GM21717 (cell line): Measurements from ENCODE around the gene ADM2.

Experiments used
- ATAC-seq: cut with Tn5 transposase; IDR thresholded peaks from one replicate; pipeline ENCODE4 v1.9.1; 2021; ENCODE audit warnings: mild to moderate bottlenecking, moderate library complexity; ENCODE audit not compliant: unreplicated experiment

The ADM2 gene

DNA sequence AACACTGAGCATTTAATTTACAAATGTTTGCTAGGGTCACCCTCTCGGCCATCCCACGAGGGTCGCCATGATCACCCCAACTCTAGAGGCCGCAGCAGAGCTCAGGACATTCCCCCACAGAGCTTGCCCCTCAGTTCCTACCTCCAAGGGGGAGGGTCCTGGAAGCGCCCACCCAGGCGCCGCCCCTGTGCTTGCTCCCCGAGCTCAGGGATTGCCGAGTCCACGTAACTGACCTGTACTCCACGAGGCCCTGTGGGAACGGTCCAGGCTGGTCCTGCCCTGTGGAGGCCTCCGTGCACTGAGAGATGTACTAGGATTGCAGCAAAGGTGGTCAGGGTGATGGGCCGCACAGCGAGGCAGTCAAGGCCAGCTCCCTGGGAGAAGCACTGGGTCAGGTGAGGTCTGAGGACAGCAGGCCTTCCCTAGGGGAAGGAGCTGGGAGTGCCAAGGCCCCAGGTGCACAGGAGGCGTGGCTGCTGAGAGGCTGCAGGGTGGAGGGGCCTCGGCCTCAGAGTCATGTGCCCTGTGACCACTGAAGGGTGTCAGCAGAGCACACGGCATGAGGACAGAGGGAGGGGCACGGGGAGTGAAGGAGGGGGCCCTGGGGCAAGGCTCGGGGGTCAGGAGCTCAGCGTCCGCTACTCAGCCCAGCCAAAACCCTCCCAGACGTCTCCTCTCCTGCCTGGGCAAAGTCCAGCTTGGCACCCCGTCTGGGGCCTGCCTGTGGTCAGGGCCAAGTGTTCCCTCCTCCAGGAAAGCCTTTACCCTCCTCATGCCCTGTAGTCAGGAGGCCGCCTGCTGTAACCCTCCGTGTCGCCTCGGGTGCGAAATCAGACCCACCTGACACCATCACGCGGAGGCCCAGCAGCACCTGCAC lies 2.9 kb downstream of the ADM2 start:
- no peak for ATAC-seq

GRCh38 chr22:50485221-50486131 lies 4.1 kb downstream of the ADM2 start:
- no peak for ATAC-seq

DNA sequence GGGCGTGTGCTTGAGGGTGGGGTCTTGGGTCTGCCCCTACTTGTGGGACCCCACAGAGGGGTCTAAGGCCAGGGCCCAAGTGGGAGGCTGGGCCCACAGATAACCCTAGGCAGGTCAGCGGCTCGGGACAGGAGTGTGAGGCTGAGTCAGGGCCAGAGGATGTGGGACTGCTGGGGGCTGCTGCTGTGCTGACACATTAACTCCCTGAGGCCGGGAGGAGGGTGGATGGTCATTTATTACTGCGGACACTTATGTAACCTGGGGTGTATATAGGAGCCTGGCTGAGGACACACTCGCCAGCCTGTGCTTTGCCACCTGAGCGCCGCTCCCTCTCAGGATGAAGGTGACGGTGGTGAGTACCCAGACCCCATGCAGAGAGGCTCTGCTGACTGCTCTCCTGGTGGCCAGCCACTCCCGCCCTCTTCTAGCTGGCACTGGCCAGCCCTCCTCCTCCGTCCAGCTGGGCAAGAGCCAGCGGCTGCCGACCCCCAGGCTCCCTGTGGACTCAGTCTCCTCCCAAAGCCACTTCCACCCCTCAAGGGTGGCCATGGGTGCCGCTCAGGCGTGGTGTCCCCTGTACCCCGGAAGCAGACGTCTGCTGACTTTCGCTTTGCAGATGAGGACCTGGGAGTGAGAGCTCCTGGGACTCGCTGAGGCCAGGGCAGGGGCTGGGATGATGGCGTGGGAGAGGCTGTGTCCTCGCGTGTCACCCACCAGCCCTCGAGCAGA lies 5.4 kb downstream of the ADM2 start, which contains the start of gene MIOX:
Gene MIOX (plus strand): TSS at position 299 of the 729 bp plus-strand sequence. CDS start 39 bp downstream, at position 338.
- ATAC-seq, result no peak

DNA sequence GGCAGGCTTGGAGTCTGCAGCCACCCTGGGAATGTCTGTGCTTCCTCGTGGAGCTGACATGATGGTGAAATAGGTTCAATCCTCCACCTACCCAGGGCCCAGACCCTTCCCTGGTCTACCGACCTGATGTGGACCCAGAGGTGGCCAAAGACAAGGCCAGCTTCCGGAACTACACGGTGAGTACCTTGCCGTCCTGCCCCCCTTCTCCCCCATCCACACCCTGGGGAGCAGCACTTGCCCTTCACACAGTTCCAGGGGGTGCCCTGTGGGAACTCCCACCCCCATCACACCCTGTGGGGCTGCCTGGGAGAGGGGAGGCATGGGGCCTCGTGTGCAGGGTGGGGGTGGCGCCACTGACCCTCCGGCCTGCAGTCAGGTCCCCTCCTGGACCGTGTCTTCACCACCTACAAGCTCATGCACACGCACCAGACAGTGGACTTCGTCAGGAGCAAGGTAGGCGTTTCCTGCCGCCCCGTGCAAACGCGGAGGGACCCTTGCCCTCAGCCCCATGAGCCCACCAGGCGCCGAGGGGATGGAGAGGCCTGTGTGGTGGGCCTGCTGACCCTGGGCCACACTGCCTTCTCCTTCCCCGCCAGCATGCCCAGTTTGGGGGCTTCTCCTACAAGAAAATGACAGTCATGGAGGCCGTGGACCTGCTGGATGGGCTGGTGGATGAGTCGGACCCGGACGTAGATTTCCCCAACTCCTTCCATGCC lies 6.1 kb downstream of the ADM2 start:
- no peak for ATAC-seq

DNA sequence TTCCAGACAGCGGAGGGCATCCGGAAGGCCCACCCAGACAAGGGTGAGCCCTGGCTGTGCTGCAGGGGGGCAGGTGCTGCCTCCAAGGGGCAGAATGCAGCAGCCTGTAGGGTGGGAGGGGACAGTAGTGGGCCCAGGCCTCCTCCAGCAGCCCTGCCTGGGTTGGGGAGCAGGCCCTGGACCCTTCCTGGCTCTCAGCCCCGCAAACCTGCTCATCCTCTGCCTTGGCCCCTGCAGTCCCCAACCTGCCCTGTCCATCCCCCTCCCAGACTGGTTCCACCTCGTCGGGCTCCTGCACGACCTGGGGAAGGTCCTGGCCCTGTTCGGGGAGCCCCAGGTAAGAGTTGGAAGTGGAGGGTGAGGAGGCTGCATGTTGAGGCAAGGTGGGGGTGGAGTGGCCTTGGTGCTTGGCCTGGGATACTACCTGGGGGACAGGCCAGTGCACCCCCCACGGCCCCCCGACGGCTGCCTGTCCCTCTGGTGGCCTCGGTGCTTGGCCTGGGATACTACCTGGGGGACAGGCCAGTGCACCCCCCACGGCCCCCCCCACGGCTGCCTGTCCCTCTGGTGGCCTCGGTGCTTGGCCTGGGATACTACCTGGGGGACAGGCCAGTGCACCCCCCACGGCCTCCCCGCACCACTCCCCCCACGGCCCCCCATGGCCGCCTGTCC lies 6.8 kb downstream of the ADM2 start:
- no peak for ATAC-seq

GRCh38 chr22:50488886-50489285 lies 7.5 kb downstream of the ADM2 start:
- no peak for ATAC-seq

- ATAC-seq, result no peak
Measured at GRCh38 chr22:50489363-50490243, 8.3 kb downstream of the ADM2 start.

GRCh38 chr22:50490531-50491308 lies 9.4 kb downstream of the ADM2 start:
- no peak for ATAC-seq

DNA sequence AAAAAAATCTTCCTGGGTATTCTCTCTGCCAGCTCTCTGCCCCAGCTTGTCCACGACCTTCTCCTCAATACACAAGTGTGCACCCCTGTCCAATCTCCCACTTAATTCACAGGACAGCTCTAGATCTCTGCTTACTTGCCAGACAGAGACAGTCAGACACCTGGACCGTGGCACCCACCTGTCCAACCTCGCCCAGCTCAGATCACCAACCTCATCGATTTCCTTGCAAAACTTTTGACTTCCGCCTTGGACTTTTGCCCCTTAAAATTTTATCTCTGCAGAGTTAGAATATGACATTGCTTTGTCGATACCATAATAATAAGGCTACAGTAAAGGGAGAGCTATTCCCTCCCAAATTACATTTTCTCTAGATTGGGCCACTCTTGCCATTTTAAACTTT lies 15.8 kb downstream of the ADM2 start:
- ATAC-seq, result no peak

DNA sequence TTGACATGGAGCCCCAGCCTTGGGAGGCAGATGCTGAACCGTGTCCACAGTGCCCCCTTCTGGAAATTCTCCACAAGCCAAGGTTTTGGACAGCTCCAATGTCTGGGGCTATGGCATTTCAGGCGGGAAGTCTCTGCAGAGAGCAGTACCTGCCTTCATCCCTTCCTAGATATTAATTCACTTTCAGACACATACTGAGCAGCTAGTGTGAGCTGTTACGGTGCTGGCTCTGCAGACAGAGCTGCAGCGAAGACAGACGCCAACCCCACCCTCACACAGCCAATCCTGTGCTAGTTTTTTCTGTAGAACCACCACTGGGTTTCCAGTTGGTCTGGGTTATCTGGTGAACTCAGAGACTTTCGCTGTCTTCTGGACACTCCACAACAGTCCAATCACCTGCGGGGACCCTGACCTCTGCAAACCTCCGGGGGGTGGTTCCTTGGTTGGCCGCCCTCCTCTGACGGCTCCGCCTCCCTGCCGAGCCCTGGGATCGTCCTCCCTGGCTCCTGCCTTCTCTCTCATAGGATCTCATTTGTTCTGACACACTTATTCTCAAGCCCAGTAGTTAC lies 17.1 kb downstream of the ADM2 start:
- ATAC-seq, result no peak

DNA sequence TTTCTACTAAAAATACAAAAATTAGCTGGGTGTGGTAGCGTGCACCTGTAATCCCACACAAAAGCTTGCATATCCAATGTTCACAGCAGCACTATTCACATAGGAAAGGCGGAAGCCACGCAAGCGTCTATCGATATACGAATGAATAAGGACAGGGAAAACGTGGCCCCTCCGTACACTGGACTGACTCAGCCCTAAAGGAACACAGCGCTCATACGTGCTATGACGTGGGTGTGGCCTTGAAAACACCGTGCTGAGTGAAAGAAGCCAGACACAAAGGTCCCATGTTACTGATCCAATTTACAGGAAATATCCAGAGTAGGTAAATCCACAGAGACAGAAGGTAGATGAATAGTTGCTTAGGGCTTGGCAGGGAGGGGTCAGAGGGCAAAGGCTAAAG lies 19.1 kb downstream of the ADM2 start:
- no peak for ATAC-seq

- ATAC-seq, result no peak
Measured at GRCh38 chr22:50502096-50502495, 20.8 kb downstream of the ADM2 start.

DNA sequence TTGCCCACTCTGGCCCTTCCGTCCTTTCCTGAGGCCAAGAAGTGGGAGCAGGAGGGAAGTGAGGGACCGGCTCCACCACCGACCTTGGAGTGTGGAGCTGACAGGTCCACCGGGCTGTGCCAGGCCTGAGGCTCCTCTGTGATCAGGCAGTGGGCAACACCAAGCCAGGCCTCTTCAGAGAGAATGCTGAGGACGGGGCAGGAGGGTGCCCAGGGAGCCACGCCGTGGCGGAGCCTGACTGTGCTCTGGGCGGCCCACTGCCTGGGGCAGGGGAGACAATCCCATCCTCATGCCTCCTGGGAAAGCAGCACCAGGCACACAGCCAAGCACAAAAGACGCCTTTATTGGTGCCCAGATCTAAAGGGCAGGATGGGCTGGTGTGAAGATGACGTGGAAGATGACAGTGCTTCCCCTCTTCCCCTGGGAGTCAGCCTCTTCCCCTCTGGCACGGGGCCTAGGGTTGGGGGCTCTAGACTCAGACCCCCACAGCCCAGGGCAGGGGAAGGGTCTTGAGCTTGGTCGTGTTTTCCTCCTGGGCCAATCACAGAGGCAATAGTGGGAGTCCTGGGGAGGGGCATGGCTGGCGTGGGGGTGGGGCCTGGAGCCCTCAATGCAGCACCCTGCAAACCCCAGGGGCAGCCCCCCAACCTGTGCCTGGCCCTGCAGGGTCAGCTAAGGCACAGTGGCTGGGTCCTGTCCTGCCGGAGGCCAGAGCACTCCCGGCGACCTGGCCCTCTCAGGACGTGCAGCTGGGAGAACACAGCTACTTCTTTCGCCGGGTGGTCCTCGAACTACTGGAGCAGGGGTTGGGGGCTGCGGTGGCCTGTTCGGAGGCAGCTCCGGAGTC lies 21.5 kb downstream of the ADM2 start:
- ATAC-seq, result no peak

DNA sequence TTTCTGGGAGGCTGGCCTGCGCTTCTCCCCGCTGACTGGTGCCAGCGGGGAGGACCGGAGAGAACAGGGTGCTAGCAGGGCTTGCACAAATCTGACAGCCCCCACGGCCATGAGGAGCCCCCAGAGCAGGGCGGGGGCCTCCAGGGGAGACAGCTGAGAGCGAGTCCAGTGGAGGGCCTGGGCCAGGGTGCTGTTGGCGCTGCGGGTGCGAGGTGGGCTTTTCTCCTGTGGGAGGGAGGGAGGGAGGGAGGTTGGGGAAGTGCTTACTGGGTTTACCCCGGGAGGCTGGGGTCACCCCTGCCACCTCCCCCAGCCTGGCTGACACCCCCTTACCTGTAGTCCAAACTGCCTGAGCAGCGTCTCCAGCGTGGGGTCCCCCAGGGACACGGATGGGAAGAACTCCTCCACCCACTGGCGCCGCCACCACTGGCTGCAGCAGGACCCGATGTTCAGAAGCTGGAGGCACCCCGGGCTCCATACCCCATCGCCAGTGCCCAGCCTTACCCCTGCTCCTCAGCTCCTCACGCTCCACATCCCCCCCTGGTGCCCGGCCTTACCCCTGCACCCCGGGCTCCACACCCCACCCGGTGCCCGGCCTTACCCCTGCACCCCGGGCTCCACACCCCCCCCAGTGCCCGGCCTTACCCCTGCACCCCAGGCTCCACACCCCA lies 22.3 kb downstream of the ADM2 start:
- ATAC-seq, result no peak

DNA sequence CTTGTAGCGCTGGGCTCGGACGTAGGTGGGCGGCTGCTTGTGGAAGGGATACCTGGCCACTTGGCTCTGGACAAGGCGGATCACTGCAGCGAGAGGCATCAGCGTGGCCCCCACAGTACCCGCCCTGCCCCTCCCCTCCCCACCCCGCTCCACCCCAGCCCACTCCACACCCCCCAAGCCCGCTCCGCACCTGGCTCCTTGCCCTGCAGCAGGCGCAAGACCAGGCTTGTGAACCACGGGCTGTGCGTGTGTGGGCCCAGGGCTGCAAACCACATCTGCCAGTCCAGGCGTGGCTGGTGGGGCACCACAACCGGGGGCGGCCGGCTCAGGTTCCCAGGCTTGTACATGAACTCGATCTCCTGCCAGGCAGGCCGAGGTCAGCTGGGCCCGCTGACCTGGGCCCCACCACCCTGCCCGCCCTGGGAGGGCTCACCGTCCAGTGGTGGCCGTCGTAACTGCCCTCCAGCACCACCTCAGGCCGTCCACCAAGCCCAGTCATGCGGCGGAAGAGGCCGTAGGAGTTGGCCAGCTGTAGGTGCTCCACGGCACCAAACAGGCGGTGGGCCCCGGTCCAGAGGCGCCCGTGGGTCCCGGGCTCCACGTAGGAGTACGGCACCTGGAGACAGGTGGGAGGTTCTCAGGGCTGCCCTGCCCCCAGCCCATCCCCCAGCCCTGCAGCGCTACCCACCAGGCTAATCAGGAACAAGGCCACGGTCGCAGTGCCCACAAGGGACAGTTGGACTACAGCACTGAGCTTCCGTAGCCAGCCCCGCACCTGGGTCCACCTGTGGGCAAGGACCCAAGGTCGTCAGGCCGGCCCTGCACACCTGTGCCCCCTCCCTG lies 23.2 kb downstream of the ADM2 start:
- no peak for ATAC-seq
